Activated CD4-positive, alpha-beta T cell treated with anti-CD3 and anti-CD28 coated beads, Interleukin-2, amount 50 U/mL, for 4 hours (primary cell): ENCODE results near the gene SYNE2.
"Not testable (repeated sequence)": the region's sequence is repeated elsewhere in the genome, so short reads cannot be mapped to it uniquely, and the experiment has no call there.

Source experiments
- DNase-seq, 2 experiments: peaks; one replicate each; pipeline ENCODE4 v3.0.0-alpha.2; 2020

SYNE2 gene

DNA sequence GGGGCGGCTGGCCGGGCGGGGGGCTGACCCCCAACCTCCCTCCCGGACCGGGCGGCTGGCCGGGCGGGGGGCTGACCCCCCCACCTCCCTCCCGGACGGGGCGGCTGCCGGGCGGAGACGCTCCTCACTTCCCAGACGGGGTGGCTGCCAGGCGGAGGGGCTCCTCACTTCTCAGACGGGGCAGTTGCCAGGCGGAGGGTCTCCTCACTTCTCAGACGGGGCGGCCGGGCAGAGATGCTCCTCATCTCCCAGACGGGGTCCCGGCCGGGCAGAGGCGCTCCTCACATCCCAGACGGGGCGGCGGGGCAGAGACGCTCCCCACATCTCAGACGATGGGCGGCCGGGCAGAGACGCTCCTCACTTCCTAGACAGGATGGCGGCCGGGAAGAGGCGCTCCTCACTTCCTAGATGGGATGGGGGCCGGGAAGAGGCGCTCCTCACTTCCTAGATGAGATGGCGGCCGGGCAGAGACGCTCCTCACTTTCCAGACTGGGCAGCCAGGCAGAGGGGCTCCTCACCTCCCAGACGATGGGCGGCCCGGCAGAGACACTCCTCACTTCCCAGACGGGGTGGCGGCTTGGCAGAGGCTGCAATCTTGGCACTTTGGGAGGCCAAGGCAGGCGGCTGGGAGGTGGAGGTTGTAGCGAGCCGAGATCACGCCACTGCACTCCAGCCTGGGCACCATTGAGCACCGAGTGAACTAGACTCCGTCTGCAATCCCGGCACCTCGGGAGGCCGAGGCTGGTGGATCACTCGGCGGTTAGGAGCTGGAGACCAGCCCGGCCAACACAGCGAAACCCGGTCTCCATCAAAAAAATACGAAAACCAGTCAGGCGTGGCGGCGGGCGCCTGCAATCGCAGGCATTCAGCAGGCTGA, 185.3 kb downstream of the SYNE2 start:
- DNase-seq, result not testable (repeated sequence)

GRCh38 chr14:64038841-64039542, 186.2 kb downstream of the SYNE2 start:
- DNase-seq, result no peak

DNA sequence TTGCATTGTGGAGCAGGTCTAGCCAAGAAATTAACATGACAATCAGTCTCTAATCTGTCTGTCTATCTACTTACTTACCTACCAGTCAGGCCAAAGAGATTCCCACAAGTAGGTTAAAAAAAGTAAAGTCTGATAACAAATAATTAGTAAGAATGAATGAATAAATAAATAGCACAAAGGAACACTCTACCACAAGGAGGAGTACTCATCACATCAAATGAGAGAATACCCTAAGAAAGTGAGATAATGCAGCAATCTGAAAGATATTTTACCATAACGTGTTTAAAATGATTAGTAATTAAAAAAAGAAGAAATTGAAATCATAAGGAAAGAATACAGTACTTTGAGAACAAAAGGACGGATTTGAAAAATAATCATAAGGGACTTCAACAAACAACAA, 187.2 kb downstream of the SYNE2 start:
- no peak for DNase-seq

- DNase-seq, result not testable (repeated sequence)
Observed at GRCh38 chr14:64043296-64043695, 190.5 kb downstream of the SYNE2 start.

DNA sequence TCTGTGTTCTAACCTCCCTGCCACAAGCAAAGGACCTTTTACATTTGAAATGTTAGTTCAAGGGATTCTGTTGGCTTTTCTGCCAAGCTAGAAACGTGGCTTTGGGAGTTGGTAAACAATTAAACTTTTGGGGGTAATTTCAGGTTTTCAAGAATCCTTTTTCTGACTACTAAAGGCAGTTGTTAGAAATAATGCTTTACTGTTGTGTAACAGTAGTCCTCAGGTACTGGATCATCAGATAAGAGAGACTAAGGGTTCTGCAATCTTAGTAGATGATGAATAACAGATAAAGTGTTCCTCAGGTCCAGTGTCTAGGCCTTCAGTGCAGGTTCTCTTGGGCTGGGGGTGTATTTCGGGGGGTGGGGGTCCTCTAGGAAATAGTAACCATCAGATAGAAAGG, 192.3 kb downstream of the SYNE2 start:
- DNase-seq, result no peak

GRCh38 chr14:64049616-64050381, 197.0 kb downstream of the SYNE2 start:
- no peak for DNase-seq

DNA sequence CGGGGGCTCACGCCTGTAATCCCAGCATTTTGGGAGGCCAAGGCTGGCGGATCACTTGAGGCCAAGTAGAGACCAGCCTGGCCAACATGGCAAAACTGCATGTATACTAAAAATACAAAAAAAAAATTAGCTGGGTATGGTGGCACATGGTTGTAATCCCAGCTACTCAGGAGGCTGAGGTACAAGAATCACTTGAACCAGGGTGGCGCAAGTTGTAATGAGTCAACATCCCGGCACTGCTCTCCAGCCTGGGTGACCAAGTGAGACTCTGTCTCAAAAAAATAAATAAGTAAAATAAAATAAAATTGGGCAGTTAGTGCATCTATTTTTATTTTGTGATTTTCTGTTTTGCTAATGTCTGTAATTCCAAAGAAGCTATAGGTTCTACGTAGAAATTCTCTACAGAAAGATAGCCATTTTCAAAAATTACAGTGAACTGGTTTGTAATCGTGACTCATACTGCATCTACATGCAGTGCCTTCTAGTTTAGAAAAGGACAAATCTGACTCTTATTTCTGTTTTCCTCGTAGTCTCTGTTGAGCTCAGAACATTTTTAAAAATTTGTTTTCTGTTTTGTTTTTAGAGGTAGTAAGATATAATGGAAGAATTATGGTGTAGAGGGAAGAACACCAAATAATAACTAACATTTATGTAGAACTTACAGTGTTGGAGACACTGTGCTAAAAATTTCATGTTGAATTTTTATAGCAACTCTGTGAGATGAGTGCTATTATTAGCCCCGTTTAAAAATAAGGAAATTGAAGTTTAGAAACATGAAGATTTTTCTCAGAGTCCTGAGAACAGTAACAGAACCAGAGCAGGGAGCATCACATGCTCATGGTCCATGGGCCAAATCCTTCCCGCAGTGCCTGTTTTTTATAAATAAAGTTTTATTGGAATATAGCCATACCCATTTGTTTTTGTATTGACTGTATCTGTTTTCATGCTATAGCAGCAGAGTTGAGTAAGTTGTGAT, 201.2 kb downstream of the SYNE2 start:
- DNase-seq, result no peak

- no peak for DNase-seq
Observed at GRCh38 chr14:64059454-64060198, 206.8 kb downstream of the SYNE2 start.

- no peak for DNase-seq
Observed at GRCh38 chr14:64060199-64060545, 207.4 kb downstream of the SYNE2 start.

GRCh38 chr14:64060648-64061096, 207.9 kb downstream of the SYNE2 start:
- DNase-seq, result no peak

GRCh38 chr14:64061115-64061514, 208.3 kb downstream of the SYNE2 start:
- no peak for DNase-seq

GRCh38 chr14:64061706-64062105, 208.9 kb downstream of the SYNE2 start:
- no peak for DNase-seq

GRCh38 chr14:64062381-64063115, 209.7 kb downstream of the SYNE2 start:
- no peak for DNase-seq

- DNase-seq, result no peak
Observed at GRCh38 chr14:64064447-64064846, 211.6 kb downstream of the SYNE2 start.

GRCh38 chr14:64069634-64070359, 217.0 kb downstream of the SYNE2 start:
- DNase-seq, result no peak

GRCh38 chr14:64074961-64075612, 222.3 kb downstream of the SYNE2 start:
- no peak for DNase-seq

GRCh38 chr14:64075613-64076005, 222.8 kb downstream of the SYNE2 start:
- DNase-seq, result no peak

DNA sequence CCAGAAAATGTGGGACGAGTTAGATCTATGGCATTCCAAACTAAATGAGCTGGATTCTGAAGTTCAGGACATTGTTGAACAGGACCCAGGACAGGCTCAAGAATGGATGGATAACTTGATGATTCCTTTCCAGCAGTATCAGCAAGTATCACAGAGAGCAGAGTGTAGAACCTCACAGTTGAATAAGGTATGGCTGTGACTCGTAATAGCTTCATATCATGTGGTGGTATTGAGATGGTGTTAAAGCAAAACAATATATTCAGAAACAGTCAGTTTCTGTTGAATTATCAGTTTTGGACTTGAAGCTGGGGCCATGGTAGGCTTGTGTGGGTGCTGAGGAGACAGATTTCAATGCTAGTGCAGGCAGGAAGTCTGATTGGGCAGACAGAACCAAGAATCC, 227.6 kb downstream of the SYNE2 start:
- DNase-seq, result no peak

- DNase-seq, result no peak
Observed at GRCh38 chr14:64081174-64081746, 228.5 kb downstream of the SYNE2 start.
